Liver (tissue), 9 donors: ENCODE measurements around the gene RCSD1. TPM values are rescaled to one million over a fixed set of nuclear protein-coding genes. Genes with fewer than 3 reads are reported as not detected.

Experiments used
- DNase-seq: peaks from one replicate; pipeline ENCODE4 v3.0.0-alpha.2; 2017; ENCODE audit warnings: low spot score
- H3K27ac ChIP-seq, 2 donors: one replicate each; pipeline ENCODE4 v1.7.0; 2013; ENCODE audit warnings: inconsistent platforms in 2 of 2, low read length in 2 of 2, control low read depth in 1 of 2, low read depth in 1 of 2, mild to moderate bottlenecking in 1 of 2
- H3K27me3 ChIP-seq, 4 donors: one replicate each; pipeline versions ENCODE4 v1.6.1 to v1.7.0; 2013; ENCODE audit warnings: low read length in 3 of 4, inconsistent platforms in 1 of 4, mild to moderate bottlenecking in 1 of 4, moderate library complexity in 1 of 4; ENCODE audit not compliant: control insufficient read depth in 4 of 4, insufficient read depth in 4 of 4
- H3K36me3 ChIP-seq, 4 donors: one replicate each; pipeline versions ENCODE4 v1.6.1 to v1.7.0; 2013; ENCODE audit warnings: low read length in 3 of 4, mild to moderate bottlenecking in 3 of 4, low read depth in 1 of 4, moderate library complexity in 1 of 4; ENCODE audit not compliant: control insufficient read depth in 4 of 4, insufficient read depth in 3 of 4
- H3K4me1 ChIP-seq, 4 donors: one replicate each; pipeline versions ENCODE4 v1.6.1 to v1.7.0; 2013; ENCODE audit warnings: low read length in 3 of 4, mild to moderate bottlenecking in 3 of 4, moderate library complexity in 1 of 4; ENCODE audit not compliant: control insufficient read depth in 4 of 4, insufficient read depth in 4 of 4
- H3K4me3 ChIP-seq, 3 donors: one replicate each; pipeline versions ENCODE4 v1.6.1 to v1.7.0; 2013; ENCODE audit warnings: low read length in 3 of 3, control low read depth in 1 of 3, low read depth in 1 of 3, mild to moderate bottlenecking in 1 of 3
- H3K9ac ChIP-seq, 2 donors: one replicate each; pipeline ENCODE4 v1.7.0; 2013; ENCODE audit warnings: low read length in 2 of 2, mild to moderate bottlenecking in 2 of 2, moderate library complexity in 2 of 2, control low read depth in 1 of 2, low read depth in 1 of 2
- H3K9me3 ChIP-seq, 4 donors: one replicate each; pipeline versions ENCODE4 v1.6.1 to v1.7.0; 2013; ENCODE audit warnings: low read length in 3 of 4; ENCODE audit not compliant: control insufficient read depth in 4 of 4
- EGR1 ChIP-seq, 2 donors: IDR thresholded peaks; 2 replicates each; pipeline ENCODE4 v1.6.1; 2016 to 2018; ENCODE audit warnings: antibody characterized with exemption in 2 of 2, low read depth in 2 of 2
- FOXA1 ChIP-seq: IDR thresholded peaks from 2 replicates; pipeline ENCODE4 v1.6.1; 2016; ENCODE audit warnings: antibody characterized with exemption
- FOXA2 ChIP-seq: IDR thresholded peaks from 2 replicates; pipeline ENCODE4 v1.6.1; 2016; ENCODE audit warnings: antibody characterized with exemption
- GABPA ChIP-seq, 2 donors: IDR thresholded peaks in 1 of 2; conservative IDR thresholded peaks in 1 of 2; 2 replicates each; pipeline ENCODE4 v1.6.1; 2016; ENCODE audit warnings: antibody characterized with exemption in 2 of 2, mild to moderate bottlenecking in 1 of 2, moderate library complexity in 1 of 2
- HNF4A ChIP-seq, 2 donors: conservative IDR thresholded peaks; 2 replicates each; pipeline ENCODE4 v1.6.1; 2016; ENCODE audit warnings: antibody characterized with exemption in 2 of 2, mild to moderate bottlenecking in 2 of 2
- HNF4G ChIP-seq: IDR thresholded peaks from 2 replicates; pipeline ENCODE4 v1.6.1; 2016; ENCODE audit warnings: antibody characterized with exemption
- JUND ChIP-seq, 2 donors: IDR thresholded peaks; 2 replicates each; pipeline ENCODE4 v1.6.1; 2016; ENCODE audit warnings: antibody characterized with exemption in 2 of 2
- NR2F2 ChIP-seq: IDR thresholded peaks from 2 replicates; pipeline ENCODE4 v1.6.1; 2016; ENCODE audit warnings: antibody characterized with exemption
- RAD21 ChIP-seq, 2 donors: IDR thresholded peaks; 2 replicates each; pipeline ENCODE4 v1.6.1; 2016; ENCODE audit warnings: antibody characterized with exemption in 2 of 2, mild to moderate bottlenecking in 2 of 2
- RXRA ChIP-seq, 2 donors: IDR thresholded peaks; 2 replicates each; pipeline ENCODE4 v1.6.1; 2017 to 2018; ENCODE audit warnings: antibody characterized with exemption in 2 of 2, mild to moderate bottlenecking in 1 of 2
- SP1 ChIP-seq: IDR thresholded peaks from 2 replicates; pipeline ENCODE4 v1.6.1; 2018; ENCODE audit warnings: antibody characterized with exemption, mild to moderate bottlenecking
- TAF1 ChIP-seq: conservative IDR thresholded peaks from 2 replicates; pipeline ENCODE4 v1.6.1; 2016; ENCODE audit warnings: antibody characterized with exemption, mild to moderate bottlenecking
- YY1 ChIP-seq: IDR thresholded peaks from 2 replicates; pipeline ENCODE4 v1.6.1; 2016; ENCODE audit warnings: antibody characterized with exemption, mild to moderate bottlenecking
- WGBS: extraction: QIAGEN DNeasy Blood & Tissue Kit; methylation state at CpG from one replicate; pipeline ENCODE4 v1.1.7; 2013; 5-methylcytosine and 5-hydroxymethylcytosine counted together
- polyA plus RNA-seq, 2 donors: library from polyadenylated mRNA; stranded (reverse) in 1 of 2; unstranded in 1 of 2; fragments of 200-250 nt in 1 of 2; fragments of >200 nt in 1 of 2; fragmentation: Nextera tagmentation in 1 of 2; extraction: Ambion mirVana in 1 of 2; gene quantifications; one replicate each; pipeline versions ENCODE4 v1.2.1 to v1.2.3, GENCODE V29; 2013 to 2015
- total RNA-seq, 2 donors: library from RNA; depleted of rRNA; stranded (reverse); fragments of >200 nt; gene quantifications; one replicate each; pipeline ENCODE4 v1.2.3, GENCODE V29; 2014
- TF ChIP-seq, protein P1 (sequence below): IDR thresholded peaks from 2 replicates; pipeline ENCODE4 v1.6.1; 2016; ENCODE audit warnings: antibody characterized with exemption, mild to moderate bottlenecking
- TF ChIP-seq, protein P2 (sequence below): IDR thresholded peaks from 2 replicates; pipeline ENCODE4 v1.6.1; 2016; ENCODE audit warnings: antibody characterized with exemption
- TF ChIP-seq, protein P3 (sequence below): IDR thresholded peaks from 2 replicates; pipeline ENCODE4 v1.6.1; 2016; ENCODE audit warnings: antibody characterized with exemption
- TF ChIP-seq, protein P4 (sequence below): fragments of 150-350 bp; IDR thresholded peaks from 2 replicates; pipeline ENCODE4 v1.5.1; 2017; ENCODE audit warnings: improper control_type of control experiment, low read depth, low read length; ENCODE audit not compliant: missing input control
- TF ChIP-seq, protein P5 (sequence below): IDR thresholded peaks from 2 replicates; pipeline ENCODE4 v1.6.1; 2016; ENCODE audit warnings: antibody characterized with exemption
- donor health status: healthy.
- donor health status: healthy.
- donor health status: healthy.
- donor health status: healthy.
- donor health status: healthy.

RCSD1 gene
- total and polyA plus RNA-seq, 4 donors: 3.1 to 15.0 (median 6.0) TPM

DNA sequence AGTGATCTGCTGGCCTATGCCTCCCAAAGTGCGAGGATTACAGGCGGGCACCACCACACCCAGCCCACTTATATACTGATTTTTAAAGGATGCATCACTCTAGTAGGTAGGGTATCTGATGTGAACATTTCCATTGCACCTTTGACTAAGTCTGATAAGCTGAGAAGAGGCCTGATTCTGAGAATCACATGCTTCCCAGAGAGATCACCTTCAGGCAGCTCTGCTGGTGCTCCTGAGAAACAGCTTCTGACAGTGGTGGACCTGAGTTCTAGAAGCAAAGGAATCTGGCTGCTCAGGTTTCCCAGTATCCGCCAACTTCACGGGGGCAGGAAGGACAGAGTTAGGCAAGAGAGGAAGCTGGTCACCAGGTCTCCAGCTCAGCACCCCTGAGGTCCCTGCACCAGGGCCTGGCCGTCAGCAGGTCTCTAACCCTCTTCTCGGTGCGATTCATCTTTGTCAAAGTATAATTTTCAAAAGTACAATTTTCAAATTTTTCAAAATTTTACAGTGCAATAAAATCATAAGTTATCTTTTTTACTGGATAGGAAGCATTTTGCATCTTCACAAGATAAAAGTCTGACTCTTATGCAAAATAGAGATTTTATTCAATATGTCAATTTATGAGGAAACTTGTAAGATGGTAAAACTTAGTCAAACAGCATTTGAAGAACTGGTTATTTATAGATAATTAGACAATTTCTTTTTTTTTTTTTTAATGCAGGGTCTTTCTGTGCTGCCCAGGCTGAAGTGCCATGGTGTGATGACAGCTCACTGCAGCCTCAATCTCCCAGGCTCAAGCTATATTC lies 65.9 kb downstream of the RCSD1 start:
- WGBS: 90% methylated on average over 7 of the region's 7 CpGs
- no peak for DNase-seq

More for the DNA sequence above, 65.9 kb downstream of the RCSD1 start:
- peaks cover 0 to 3% (median 0%) of the 10 kb centered on the region in 4 donors for H3K36me3 ChIP-seq
- H3K27ac ChIP-seq: no peak overlapping the region
- no peaks in the 10 kb centered on the region for H3K4me1 ChIP-seq
- no peak for TF ChIP-seq TAF1
- TF ChIP-seq RAD21 (IDR thresholded peaks at IDR 0.05): no peak
- no peak for TF ChIP-seq YY1
- no peak for TF ChIP-seq RXRA (IDR thresholded peaks at IDR 0.05)
- TF ChIP-seq, protein P1, sequence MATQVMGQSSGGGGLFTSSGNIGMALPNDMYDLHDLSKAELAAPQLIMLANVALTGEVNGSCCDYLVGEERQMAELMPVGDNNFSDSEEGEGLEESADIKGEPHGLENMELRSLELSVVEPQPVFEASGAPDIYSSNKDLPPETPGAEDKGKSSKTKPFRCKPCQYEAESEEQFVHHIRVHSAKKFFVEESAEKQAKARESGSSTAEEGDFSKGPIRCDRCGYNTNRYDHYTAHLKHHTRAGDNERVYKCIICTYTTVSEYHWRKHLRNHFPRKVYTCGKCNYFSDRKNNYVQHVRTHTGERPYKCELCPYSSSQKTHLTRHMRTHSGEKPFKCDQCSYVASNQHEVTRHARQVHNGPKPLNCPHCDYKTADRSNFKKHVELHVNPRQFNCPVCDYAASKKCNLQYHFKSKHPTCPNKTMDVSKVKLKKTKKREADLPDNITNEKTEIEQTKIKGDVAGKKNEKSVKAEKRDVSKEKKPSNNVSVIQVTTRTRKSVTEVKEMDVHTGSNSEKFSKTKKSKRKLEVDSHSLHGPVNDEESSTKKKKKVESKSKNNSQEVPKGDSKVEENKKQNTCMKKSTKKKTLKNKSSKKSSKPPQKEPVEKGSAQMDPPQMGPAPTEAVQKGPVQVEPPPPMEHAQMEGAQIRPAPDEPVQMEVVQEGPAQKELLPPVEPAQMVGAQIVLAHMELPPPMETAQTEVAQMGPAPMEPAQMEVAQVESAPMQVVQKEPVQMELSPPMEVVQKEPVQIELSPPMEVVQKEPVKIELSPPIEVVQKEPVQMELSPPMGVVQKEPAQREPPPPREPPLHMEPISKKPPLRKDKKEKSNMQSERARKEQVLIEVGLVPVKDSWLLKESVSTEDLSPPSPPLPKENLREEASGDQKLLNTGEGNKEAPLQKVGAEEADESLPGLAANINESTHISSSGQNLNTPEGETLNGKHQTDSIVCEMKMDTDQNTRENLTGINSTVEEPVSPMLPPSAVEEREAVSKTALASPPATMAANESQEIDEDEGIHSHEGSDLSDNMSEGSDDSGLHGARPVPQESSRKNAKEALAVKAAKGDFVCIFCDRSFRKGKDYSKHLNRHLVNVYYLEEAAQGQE: no peak
- TF ChIP-seq, protein P2, sequence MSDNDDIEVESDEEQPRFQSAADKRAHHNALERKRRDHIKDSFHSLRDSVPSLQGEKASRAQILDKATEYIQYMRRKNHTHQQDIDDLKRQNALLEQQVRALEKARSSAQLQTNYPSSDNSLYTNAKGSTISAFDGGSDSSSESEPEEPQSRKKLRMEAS: no peak
- no peak for TF ChIP-seq HNF4G
- no peak for TF ChIP-seq FOXA2
- no peak for TF ChIP-seq HNF4A (conservative IDR thresholded peaks at IDR 0.05)
- no peak for TF ChIP-seq SP1
- TF ChIP-seq, protein P3, sequence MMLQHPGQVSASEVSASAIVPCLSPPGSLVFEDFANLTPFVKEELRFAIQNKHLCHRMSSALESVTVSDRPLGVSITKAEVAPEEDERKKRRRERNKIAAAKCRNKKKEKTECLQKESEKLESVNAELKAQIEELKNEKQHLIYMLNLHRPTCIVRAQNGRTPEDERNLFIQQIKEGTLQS: no peak
- TF ChIP-seq GABPA (IDR thresholded peaks at IDR 0.05 in 1 of 2, conservative IDR thresholded peaks at IDR 0.05 in 1 of 2): no peak
- no peak for TF ChIP-seq JUND (IDR thresholded peaks at IDR 0.05)
- TF ChIP-seq EGR1 (IDR thresholded peaks at IDR 0.05; ENCODE audit: low read depth in 2 of 2): no peak
- TF ChIP-seq FOXA1: no peak
- TF ChIP-seq, protein P4, sequence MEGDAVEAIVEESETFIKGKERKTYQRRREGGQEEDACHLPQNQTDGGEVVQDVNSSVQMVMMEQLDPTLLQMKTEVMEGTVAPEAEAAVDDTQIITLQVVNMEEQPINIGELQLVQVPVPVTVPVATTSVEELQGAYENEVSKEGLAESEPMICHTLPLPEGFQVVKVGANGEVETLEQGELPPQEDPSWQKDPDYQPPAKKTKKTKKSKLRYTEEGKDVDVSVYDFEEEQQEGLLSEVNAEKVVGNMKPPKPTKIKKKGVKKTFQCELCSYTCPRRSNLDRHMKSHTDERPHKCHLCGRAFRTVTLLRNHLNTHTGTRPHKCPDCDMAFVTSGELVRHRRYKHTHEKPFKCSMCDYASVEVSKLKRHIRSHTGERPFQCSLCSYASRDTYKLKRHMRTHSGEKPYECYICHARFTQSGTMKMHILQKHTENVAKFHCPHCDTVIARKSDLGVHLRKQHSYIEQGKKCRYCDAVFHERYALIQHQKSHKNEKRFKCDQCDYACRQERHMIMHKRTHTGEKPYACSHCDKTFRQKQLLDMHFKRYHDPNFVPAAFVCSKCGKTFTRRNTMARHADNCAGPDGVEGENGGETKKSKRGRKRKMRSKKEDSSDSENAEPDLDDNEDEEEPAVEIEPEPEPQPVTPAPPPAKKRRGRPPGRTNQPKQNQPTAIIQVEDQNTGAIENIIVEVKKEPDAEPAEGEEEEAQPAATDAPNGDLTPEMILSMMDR: no peak
- TF ChIP-seq NR2F2: no peak
- TF ChIP-seq, protein P5, sequence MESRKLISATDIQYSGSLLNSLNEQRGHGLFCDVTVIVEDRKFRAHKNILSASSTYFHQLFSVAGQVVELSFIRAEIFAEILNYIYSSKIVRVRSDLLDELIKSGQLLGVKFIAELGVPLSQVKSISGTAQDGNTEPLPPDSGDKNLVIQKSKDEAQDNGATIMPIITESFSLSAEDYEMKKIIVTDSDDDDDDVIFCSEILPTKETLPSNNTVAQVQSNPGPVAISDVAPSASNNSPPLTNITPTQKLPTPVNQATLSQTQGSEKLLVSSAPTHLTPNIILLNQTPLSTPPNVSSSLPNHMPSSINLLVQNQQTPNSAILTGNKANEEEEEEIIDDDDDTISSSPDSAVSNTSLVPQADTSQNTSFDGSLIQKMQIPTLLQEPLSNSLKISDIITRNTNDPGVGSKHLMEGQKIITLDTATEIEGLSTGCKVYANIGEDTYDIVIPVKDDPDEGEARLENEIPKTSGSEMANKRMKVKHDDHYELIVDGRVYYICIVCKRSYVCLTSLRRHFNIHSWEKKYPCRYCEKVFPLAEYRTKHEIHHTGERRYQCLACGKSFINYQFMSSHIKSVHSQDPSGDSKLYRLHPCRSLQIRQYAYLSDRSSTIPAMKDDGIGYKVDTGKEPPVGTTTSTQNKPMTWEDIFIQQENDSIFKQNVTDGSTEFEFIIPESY: no peak
- H3K27me3 ChIP-seq: no peaks in the 10 kb centered on the region
- no peaks in the 10 kb centered on the region for H3K9me3 ChIP-seq
- H3K9ac ChIP-seq: no peak overlapping the region
- H3K4me3 ChIP-seq: no peak overlapping the region
